ENCODE results near the gene FIBP. TPM values are rescaled to one million over a fixed set of nuclear protein-coding genes. Genes with fewer than 3 reads are reported as not detected.

FIBP gene
- total RNA-seq, 1 experiment from 2014 or later = 93.1 TPM

GRCh38 chr11:65856689-65857499, 31.4 kb downstream of the FIBP start (continued):
- TF ChIP-seq, protein P1, sequence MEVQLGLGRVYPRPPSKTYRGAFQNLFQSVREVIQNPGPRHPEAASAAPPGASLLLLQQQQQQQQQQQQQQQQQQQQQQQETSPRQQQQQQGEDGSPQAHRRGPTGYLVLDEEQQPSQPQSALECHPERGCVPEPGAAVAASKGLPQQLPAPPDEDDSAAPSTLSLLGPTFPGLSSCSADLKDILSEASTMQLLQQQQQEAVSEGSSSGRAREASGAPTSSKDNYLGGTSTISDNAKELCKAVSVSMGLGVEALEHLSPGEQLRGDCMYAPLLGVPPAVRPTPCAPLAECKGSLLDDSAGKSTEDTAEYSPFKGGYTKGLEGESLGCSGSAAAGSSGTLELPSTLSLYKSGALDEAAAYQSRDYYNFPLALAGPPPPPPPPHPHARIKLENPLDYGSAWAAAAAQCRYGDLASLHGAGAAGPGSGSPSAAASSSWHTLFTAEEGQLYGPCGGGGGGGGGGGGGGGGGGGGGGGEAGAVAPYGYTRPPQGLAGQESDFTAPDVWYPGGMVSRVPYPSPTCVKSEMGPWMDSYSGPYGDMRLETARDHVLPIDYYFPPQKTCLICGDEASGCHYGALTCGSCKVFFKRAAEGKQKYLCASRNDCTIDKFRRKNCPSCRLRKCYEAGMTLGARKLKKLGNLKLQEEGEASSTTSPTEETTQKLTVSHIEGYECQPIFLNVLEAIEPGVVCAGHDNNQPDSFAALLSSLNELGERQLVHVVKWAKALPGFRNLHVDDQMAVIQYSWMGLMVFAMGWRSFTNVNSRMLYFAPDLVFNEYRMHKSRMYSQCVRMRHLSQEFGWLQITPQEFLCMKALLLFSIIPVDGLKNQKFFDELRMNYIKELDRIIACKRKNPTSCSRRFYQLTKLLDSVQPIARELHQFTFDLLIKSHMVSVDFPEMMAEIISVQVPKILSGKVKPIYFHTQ (CRISPR knock-in tag; IDR thresholded peaks at IDR 0.05) = no peak
- TF ChIP-seq MYBL2 (CRISPR knock-in tag; IDR thresholded peaks at IDR 0.05) (no peak), NR3C1 (CRISPR knock-in tag; conservative IDR thresholded peaks at IDR 0.05; ENCODE audit: low read depth) (no peak), CTCF (IDR thresholded peaks at IDR 0.05) (no peak), ZNF416 (CRISPR knock-in tag; IDR thresholded peaks at IDR 0.05) (no peak), ZNF281 (CRISPR knock-in tag; IDR thresholded peaks at IDR 0.05) (no peak), GTF2I (CRISPR knock-in tag; conservative IDR thresholded peaks at IDR 0.05) (no peak), SMAD4 (CRISPR knock-in tag; IDR thresholded peaks at IDR 0.05) (no peak), ESRRA (CRISPR knock-in tag; IDR thresholded peaks at IDR 0.05; ENCODE audit: borderline replicate concordance) (no peak), RORB (CRISPR knock-in tag; IDR thresholded peaks at IDR 0.05) (no peak), ZNF219 (CRISPR knock-in tag; IDR thresholded peaks at IDR 0.05; ENCODE audit: borderline replicate concordance) (no peak), ZBTB21 (CRISPR knock-in tag; IDR thresholded peaks at IDR 0.05; ENCODE audit: borderline replicate concordance) (no peak), ATF3 (CRISPR knock-in tag; conservative IDR thresholded peaks at IDR 0.05) (no peak), PREB (CRISPR knock-in tag; IDR thresholded peaks at IDR 0.05; ENCODE audit: borderline replicate concordance) (no peak)
- TF ChIP-seq, protein P2, sequence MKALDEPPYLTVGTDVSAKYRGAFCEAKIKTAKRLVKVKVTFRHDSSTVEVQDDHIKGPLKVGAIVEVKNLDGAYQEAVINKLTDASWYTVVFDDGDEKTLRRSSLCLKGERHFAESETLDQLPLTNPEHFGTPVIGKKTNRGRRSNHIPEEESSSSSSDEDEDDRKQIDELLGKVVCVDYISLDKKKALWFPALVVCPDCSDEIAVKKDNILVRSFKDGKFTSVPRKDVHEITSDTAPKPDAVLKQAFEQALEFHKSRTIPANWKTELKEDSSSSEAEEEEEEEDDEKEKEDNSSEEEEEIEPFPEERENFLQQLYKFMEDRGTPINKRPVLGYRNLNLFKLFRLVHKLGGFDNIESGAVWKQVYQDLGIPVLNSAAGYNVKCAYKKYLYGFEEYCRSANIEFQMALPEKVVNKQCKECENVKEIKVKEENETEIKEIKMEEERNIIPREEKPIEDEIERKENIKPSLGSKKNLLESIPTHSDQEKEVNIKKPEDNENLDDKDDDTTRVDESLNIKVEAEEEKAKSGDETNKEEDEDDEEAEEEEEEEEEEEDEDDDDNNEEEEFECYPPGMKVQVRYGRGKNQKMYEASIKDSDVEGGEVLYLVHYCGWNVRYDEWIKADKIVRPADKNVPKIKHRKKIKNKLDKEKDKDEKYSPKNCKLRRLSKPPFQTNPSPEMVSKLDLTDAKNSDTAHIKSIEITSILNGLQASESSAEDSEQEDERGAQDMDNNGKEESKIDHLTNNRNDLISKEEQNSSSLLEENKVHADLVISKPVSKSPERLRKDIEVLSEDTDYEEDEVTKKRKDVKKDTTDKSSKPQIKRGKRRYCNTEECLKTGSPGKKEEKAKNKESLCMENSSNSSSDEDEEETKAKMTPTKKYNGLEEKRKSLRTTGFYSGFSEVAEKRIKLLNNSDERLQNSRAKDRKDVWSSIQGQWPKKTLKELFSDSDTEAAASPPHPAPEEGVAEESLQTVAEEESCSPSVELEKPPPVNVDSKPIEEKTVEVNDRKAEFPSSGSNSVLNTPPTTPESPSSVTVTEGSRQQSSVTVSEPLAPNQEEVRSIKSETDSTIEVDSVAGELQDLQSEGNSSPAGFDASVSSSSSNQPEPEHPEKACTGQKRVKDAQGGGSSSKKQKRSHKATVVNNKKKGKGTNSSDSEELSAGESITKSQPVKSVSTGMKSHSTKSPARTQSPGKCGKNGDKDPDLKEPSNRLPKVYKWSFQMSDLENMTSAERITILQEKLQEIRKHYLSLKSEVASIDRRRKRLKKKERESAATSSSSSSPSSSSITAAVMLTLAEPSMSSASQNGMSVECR (CRISPR knock-in tag; IDR thresholded peaks at IDR 0.05; ENCODE audit: borderline replicate concordance) = peak; percentile 68; the same call in 1 of the 2 replicates
